HG02642 (cell line): ENCODE results near the gene LAX1.

ENCODE experiments used
- ATAC-seq: cut with Tn5 transposase; IDR thresholded peaks from one replicate; pipeline ENCODE4 v1.9.1; 2021; ENCODE audit warnings: mild to moderate bottlenecking; ENCODE audit not compliant: unreplicated experiment, poor library complexity

LAX1 gene

DNA sequence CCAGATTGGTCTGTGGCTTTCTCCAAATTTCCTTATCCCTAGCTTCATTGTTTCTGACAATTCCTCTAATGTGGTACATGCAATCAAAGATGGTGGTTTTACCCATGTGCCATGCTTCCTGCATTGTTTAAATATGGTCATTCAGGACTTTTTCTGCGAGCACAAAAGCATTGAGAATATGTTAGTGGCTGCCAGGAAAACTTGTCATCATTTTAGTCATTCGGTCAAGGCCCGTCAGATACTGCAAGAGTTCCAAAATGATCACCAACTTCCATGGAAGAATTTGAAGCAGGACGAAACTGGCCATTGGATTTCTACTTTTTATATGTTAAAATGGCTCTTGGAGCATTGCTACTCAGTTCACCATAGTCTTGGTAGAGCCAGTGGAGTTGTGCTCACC is 34.2 kb downstream of the LAX1 start:
- ATAC-seq: no peak

DNA sequence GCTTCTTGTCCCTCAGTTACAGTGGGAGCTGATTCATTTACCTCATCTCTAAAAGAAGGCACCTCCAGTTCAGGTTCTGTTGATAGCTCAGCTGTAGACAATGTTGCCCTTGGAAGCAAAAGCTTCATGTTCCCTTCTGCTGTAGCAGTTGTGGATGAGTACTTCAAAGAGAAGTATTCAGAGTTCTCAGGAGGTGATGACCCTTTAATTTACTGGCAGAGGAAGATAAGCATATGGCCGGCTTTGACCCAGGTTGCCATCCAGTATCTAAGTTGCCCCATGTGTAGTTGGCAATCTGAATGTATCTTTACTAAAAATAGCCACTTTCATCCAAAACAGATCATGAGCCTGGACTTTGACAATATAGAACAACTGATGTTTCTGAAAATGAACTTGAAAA is 35.0 kb downstream of the LAX1 start:
- no peak for ATAC-seq

DNA sequence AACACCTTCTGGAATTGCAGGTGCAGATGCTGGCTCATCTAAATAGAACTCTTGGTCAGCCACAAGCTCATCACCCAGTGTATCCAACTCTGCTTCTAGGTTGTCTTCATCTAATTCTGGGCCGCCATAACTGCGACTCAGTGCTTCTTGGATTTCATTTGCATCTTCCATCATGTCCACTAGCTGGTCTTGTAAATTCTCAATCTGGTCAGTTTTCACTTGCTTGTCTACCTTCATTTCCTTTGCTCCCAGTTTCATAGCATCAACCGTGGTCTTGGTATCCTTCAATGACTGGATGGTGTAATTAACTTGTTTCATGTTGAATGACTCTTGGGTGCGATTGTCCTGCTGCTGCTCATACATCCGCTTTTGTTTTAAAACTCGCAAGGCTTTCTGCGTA is 40.7 kb downstream of the LAX1 start:
- no peak for ATAC-seq

DNA sequence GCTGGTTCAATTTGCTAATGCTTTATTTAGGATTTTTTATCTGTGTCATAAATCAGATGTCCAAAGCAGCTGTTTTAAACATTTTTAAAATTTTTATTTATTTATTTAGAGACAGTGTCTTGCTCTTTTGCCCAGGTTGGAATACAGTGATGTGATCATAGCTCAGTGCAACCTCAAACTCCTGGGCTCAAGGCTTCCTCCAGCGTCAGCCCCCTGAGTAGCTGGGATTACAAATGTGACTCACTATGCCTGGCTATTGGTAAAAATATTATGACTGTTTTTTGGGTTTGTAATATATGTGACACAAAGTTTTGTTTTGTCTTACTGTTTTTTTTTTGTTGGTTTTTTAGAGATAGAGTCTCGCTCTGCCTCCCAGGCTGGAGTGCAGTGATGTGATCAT is 42.2 kb downstream of the LAX1 start:
- no peak for ATAC-seq

DNA sequence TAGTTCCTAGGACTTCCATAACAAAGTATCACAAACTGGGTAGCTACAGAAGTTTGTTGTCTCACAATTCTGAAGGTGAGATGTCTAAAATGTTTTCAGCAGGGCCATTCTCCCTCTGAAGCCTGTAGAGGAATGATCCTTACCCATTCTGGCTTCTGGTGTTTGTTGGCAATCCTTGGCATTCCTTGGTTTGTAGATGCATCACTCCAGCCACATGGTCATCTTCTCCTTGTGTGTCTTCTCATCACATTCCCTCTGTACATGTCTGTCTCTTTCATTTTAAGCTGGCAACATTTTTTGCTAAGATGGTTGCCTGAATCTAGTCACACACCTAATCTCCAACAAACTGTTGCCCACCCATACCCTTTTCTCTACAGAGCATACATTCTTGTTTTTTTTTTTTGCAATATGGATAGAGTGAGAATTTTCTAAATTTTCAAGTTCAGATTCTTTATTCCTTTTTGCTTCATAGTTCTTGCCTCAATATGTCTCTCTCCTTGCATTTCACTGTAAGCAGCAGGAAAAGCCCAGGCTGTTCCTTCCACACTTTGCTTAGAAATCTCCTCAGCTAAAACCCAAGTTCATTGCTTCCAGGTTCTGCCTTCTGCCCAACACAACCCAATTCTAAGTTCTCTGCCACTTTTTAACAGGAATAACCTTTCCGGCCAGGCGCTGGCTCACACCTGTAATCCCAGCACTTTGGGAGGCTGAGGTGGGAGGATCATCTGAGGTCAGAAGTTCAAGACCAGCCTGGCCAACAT is 48.8 kb downstream of the LAX1 start:
- ATAC-seq: no peak

DNA sequence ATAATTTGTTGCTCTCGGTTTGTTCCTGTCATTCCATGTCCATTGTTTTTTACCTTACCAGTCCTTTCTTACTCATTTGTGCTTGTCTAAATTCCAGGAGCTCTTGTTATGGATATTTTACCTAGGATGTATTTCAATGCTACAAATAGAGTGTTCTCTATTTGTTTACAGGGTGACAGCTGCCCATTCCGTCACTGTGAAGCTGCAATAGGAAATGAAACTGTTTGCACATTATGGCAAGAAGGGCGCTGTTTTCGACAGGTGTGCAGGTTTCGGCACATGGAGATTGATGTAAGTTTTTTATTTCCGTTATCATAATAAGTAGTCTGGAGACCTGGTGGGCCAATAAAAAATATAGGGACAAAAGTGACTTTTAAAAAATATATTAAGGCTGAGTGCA is 53.4 kb downstream of the LAX1 start:
- ATAC-seq: no peak

DNA sequence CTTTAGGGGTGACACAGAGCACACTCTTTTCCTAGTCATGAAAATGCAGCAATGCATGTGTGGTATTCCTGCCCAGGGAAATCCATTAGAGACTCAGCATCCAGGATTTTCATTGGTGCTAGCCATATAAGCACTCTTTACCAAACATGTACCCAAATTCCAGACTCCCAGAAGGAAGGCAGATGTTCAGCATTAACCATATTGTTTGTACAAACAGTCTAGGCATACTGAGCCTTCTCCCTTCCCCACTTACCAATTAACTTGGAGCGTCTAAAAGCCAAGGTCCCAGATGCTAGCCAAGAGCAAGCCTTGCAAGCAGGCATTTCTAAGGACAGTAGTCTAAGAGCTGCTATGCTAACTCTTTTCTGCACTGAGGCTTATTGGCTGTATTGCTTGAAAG is 58.3 kb downstream of the LAX1 start:
- ATAC-seq: no peak
